ENCODE results near the gene THAP4.

THAP4 gene

GRCh38 chr2:241558532-241559322, 78.2 kb downstream of the THAP4 start, which contains the start of gene BOK:
TSS of gene BOK (plus strand) at chr2:241558745. CDS start at chr2:241559484, 739 bp downstream.
- TF ChIP-seq TAF1 (IDR thresholded peaks at IDR 0.05; ENCODE audit: low read depth, low read length) (no peak), POLR2A (IDR thresholded peaks at IDR 0.05; ENCODE audit: low read depth, low read length) (no peak), POLR2AphosphoS5 (IDR thresholded peaks at IDR 0.05; ENCODE audit: low read depth, low read length) (no peak), PAX5 (IDR thresholded peaks at IDR 0.05; ENCODE audit: insufficient read depth, low read length, severe bottlenecking) (no peak), SPI1 (IDR thresholded peaks at IDR 0.05; ENCODE audit: low read depth, low read length) (no peak), POU2F2 (IDR thresholded peaks at IDR 0.05; ENCODE audit: low read depth, low read length) (no peak)
- DNase-seq (ENCODE audit: insufficient read length, low spot score) (no peak), FAIRE-seq (no peak)

GRCh38 chr2:241556746-241557145, 80.2 kb downstream of the THAP4 start:
- no peak for FAIRE-seq
- DNase-seq (ENCODE audit: insufficient read length, low spot score): no peak
- no peak for TF ChIP-seq POLR2AphosphoS5 (IDR thresholded peaks at IDR 0.05; ENCODE audit: low read depth, low read length)
- TF ChIP-seq POU2F2 (IDR thresholded peaks at IDR 0.05; ENCODE audit: low read depth, low read length): no peak
- TF ChIP-seq SPI1 (IDR thresholded peaks at IDR 0.05; ENCODE audit: low read depth, low read length): no peak
- TF ChIP-seq PAX5 (IDR thresholded peaks at IDR 0.05; ENCODE audit: insufficient read depth, low read length, severe bottlenecking): no peak
- TF ChIP-seq TAF1 (IDR thresholded peaks at IDR 0.05; ENCODE audit: low read depth, low read length): no peak
- TF ChIP-seq POLR2A (IDR thresholded peaks at IDR 0.05; ENCODE audit: low read depth, low read length): no peak

GRCh38 chr2:241555711-241556110, 81.2 kb downstream of the THAP4 start:
- no peak for TF ChIP-seq POU2F2 (IDR thresholded peaks at IDR 0.05; ENCODE audit: low read depth, low read length)
- no peak for TF ChIP-seq PAX5 (IDR thresholded peaks at IDR 0.05; ENCODE audit: insufficient read depth, low read length, severe bottlenecking)
- no peak for TF ChIP-seq SPI1 (IDR thresholded peaks at IDR 0.05; ENCODE audit: low read depth, low read length)
- TF ChIP-seq POLR2A (IDR thresholded peaks at IDR 0.05; ENCODE audit: low read depth, low read length): no peak
- no peak for TF ChIP-seq POLR2AphosphoS5 (IDR thresholded peaks at IDR 0.05; ENCODE audit: low read depth, low read length)
- no peak for TF ChIP-seq TAF1 (IDR thresholded peaks at IDR 0.05; ENCODE audit: low read depth, low read length)
- DNase-seq (ENCODE audit: insufficient read length, low spot score) (no peak), FAIRE-seq (no peak)

- TF ChIP-seq SPI1 (IDR thresholded peaks at IDR 0.05; ENCODE audit: low read depth, low read length) (no peak), TAF1 (IDR thresholded peaks at IDR 0.05; ENCODE audit: low read depth, low read length) (no peak), POLR2AphosphoS5 (IDR thresholded peaks at IDR 0.05; ENCODE audit: low read depth, low read length) (no peak), POLR2A (IDR thresholded peaks at IDR 0.05; ENCODE audit: low read depth, low read length) (no peak), PAX5 (IDR thresholded peaks at IDR 0.05; ENCODE audit: insufficient read depth, low read length, severe bottlenecking) (no peak), POU2F2 (IDR thresholded peaks at IDR 0.05; ENCODE audit: low read depth, low read length) (no peak)
- no peak for FAIRE-seq
- DNase-seq (ENCODE audit: insufficient read length, low spot score): no peak
Observed at GRCh38 chr2:241554610-241555322, 82.2 kb downstream of the THAP4 start.

GRCh38 chr2:241553981-241554380, 83.0 kb downstream of the THAP4 start:
- TF ChIP-seq POLR2AphosphoS5 (IDR thresholded peaks at IDR 0.05; ENCODE audit: low read depth, low read length) (no peak), PAX5 (IDR thresholded peaks at IDR 0.05; ENCODE audit: insufficient read depth, low read length, severe bottlenecking) (no peak), SPI1 (IDR thresholded peaks at IDR 0.05; ENCODE audit: low read depth, low read length) (no peak), POU2F2 (IDR thresholded peaks at IDR 0.05; ENCODE audit: low read depth, low read length) (no peak), POLR2A (IDR thresholded peaks at IDR 0.05; ENCODE audit: low read depth, low read length) (no peak), TAF1 (IDR thresholded peaks at IDR 0.05; ENCODE audit: low read depth, low read length) (no peak)
- FAIRE-seq (no peak), DNase-seq (ENCODE audit: insufficient read length, low spot score) (no peak)

GRCh38 chr2:241553512-241553830, 83.5 kb downstream of the THAP4 start:
- FAIRE-seq: no peak
- TF ChIP-seq PAX5 (IDR thresholded peaks at IDR 0.05; ENCODE audit: insufficient read depth, low read length, severe bottlenecking) (no peak), POLR2A (IDR thresholded peaks at IDR 0.05; ENCODE audit: low read depth, low read length) (no peak), POLR2AphosphoS5 (IDR thresholded peaks at IDR 0.05; ENCODE audit: low read depth, low read length) (no peak), TAF1 (IDR thresholded peaks at IDR 0.05; ENCODE audit: low read depth, low read length) (no peak), SPI1 (IDR thresholded peaks at IDR 0.05; ENCODE audit: low read depth, low read length) (no peak), POU2F2 (IDR thresholded peaks at IDR 0.05; ENCODE audit: low read depth, low read length) (no peak)
- DNase-seq (ENCODE audit: insufficient read length, low spot score): no peak

- FAIRE-seq: no peak
- no peak for TF ChIP-seq POLR2AphosphoS5 (IDR thresholded peaks at IDR 0.05; ENCODE audit: low read depth, low read length)
- TF ChIP-seq SPI1 (IDR thresholded peaks at IDR 0.05; ENCODE audit: low read depth, low read length): no peak
- TF ChIP-seq POU2F2 (IDR thresholded peaks at IDR 0.05; ENCODE audit: low read depth, low read length): no peak
- no peak for TF ChIP-seq TAF1 (IDR thresholded peaks at IDR 0.05; ENCODE audit: low read depth, low read length)
- no peak for TF ChIP-seq PAX5 (IDR thresholded peaks at IDR 0.05; ENCODE audit: insufficient read depth, low read length, severe bottlenecking)
- TF ChIP-seq POLR2A (IDR thresholded peaks at IDR 0.05; ENCODE audit: low read depth, low read length): no peak
- DNase-seq (ENCODE audit: insufficient read length, low spot score): no peak
Observed at GRCh38 chr2:241551998-241552737, 84.8 kb downstream of the THAP4 start.

- no peak for TF ChIP-seq TAF1 (IDR thresholded peaks at IDR 0.05; ENCODE audit: low read depth, low read length)
- no peak for TF ChIP-seq SPI1 (IDR thresholded peaks at IDR 0.05; ENCODE audit: low read depth, low read length)
- no peak for TF ChIP-seq POLR2A (IDR thresholded peaks at IDR 0.05; ENCODE audit: low read depth, low read length)
- TF ChIP-seq POLR2AphosphoS5 (IDR thresholded peaks at IDR 0.05; ENCODE audit: low read depth, low read length): no peak
- no peak for TF ChIP-seq POU2F2 (IDR thresholded peaks at IDR 0.05; ENCODE audit: low read depth, low read length)
- TF ChIP-seq PAX5 (IDR thresholded peaks at IDR 0.05; ENCODE audit: insufficient read depth, low read length, severe bottlenecking): no peak
- no peak for DNase-seq (ENCODE audit: insufficient read length, low spot score)
- no peak for FAIRE-seq
Observed at GRCh38 chr2:241551599-241551997, 85.4 kb downstream of the THAP4 start.

Measured in GM12891 (cell line).